Measurements from ENCODE around the gene TMEM116.

Gene TMEM116

GRCh38 chr12:111925171-111925570 lies 87.8 kb downstream of the TMEM116 start:
- no peak for DNase-seq (ENCODE audit: low read depth)
- no peak for TF ChIP-seq CTCF (conservative IDR thresholded peaks at IDR 0.05; ENCODE audit: low read length)
- H3K4me3 ChIP-seq (ENCODE audit: low read length), result no peak overlapping the region

GRCh38 chr12:111907740-111908139 lies 105.2 kb downstream of the TMEM116 start:
- no peak for DNase-seq (ENCODE audit: low read depth)
- TF ChIP-seq CTCF (conservative IDR thresholded peaks at IDR 0.05; ENCODE audit: low read length), result no peak
- H3K4me3 ChIP-seq (ENCODE audit: low read length), result no peak overlapping the region

- no peak for TF ChIP-seq CTCF (conservative IDR thresholded peaks at IDR 0.05; ENCODE audit: low read length)
- no peak overlapping the region for H3K4me3 ChIP-seq (ENCODE audit: low read length)
- no peak for DNase-seq (ENCODE audit: low read depth)
Observed at GRCh38 chr12:111905502-111905901, 107.5 kb downstream of the TMEM116 start.

- H3K4me3 ChIP-seq (ENCODE audit: low read length), result no peak overlapping the region
- TF ChIP-seq CTCF (conservative IDR thresholded peaks at IDR 0.05; ENCODE audit: low read length), result no peak
- DNase-seq (ENCODE audit: low read depth), result no peak
Observed at GRCh38 chr12:111904446-111904975, 108.5 kb downstream of the TMEM116 start.

- no peak for DNase-seq (ENCODE audit: low read depth)
- no peak for TF ChIP-seq CTCF (conservative IDR thresholded peaks at IDR 0.05; ENCODE audit: low read length)
- H3K4me3 ChIP-seq (ENCODE audit: low read length), result no peak overlapping the region
Observed at GRCh38 chr12:111901182-111901581, 111.8 kb downstream of the TMEM116 start.

GRCh38 chr12:111894556-111894955 lies 118.4 kb downstream of the TMEM116 start:
- no peak for DNase-seq (ENCODE audit: low read depth)
- TF ChIP-seq CTCF (conservative IDR thresholded peaks at IDR 0.05; ENCODE audit: low read length), result no peak
- no peak overlapping the region for H3K4me3 ChIP-seq (ENCODE audit: low read length)

GRCh38 chr12:111893287-111893686 lies 119.7 kb downstream of the TMEM116 start:
- peak; percentile 7 for DNase-seq (ENCODE audit: low read depth)

More at GRCh38 chr12:111893287-111893686, 119.7 kb downstream of the TMEM116 start:
- H3K4me3 ChIP-seq (ENCODE audit: low read length), result no peak overlapping the region
- no peak for TF ChIP-seq CTCF (conservative IDR thresholded peaks at IDR 0.05; ENCODE audit: low read length)

Data from AG10803 (cell line).